Neuronal stem cell (in vitro differentiated cells): ENCODE data around the gene CBFB.

Source experiments
- DNase-seq: peaks from one replicate; pipeline ENCODE4 v3.0.0-alpha.2; 2013; ENCODE audit warnings: low spot score
- H2AFZ ChIP-seq: one replicate; pipeline ENCODE4 v1.6.1; 2013; ENCODE audit warnings: mild to moderate bottlenecking, low read length, inconsistent platforms
- H2AK5ac ChIP-seq: 2 replicates; pipeline ENCODE4 v1.6.1; 2013; ENCODE audit warnings: low read depth, mild to moderate bottlenecking, inconsistent platforms, low read length, moderate library complexity, mixed read lengths
- H2BK120ac ChIP-seq: 2 replicates; pipeline ENCODE4 v1.6.1; 2013; ENCODE audit warnings: low read depth, mild to moderate bottlenecking, inconsistent platforms, low read length, moderate library complexity, mixed read lengths
- H2BK12ac ChIP-seq: one replicate; pipeline ENCODE4 v1.6.1; 2013; ENCODE audit warnings: low read length, inconsistent platforms
- H2BK15ac ChIP-seq: 2 replicates; pipeline ENCODE4 v1.6.1; 2013; ENCODE audit warnings: mild to moderate bottlenecking, low read length, inconsistent platforms, mixed read lengths
- H2BK5ac ChIP-seq: one replicate; pipeline ENCODE4 v1.6.1; 2013; ENCODE audit warnings: inconsistent platforms, mild to moderate bottlenecking, low read length, moderate library complexity
- H3K14ac ChIP-seq: one replicate; pipeline ENCODE4 v1.6.1; 2013; ENCODE audit warnings: low read length, inconsistent platforms
- H3K18ac ChIP-seq: 2 replicates; pipeline ENCODE4 v1.6.1; 2013; ENCODE audit warnings: low read length, inconsistent platforms
- H3K23ac ChIP-seq: 2 replicates; pipeline ENCODE4 v1.6.1; 2013; ENCODE audit warnings: low read depth, mild to moderate bottlenecking, mixed read lengths, low read length, inconsistent platforms; ENCODE audit not compliant: poor library complexity
- H3K27ac ChIP-seq: replicated peaks from 3 replicates; pipeline ENCODE4 v1.5.1; 2013; ENCODE audit warnings: low read length, inconsistent platforms
- H3K27me3 ChIP-seq, 3 experiments: 2 replicates each; pipeline ENCODE4 v1.6.1; 2013; ENCODE audit warnings: low read length in 3 of 3, mild to moderate bottlenecking in 2 of 3, inconsistent platforms in 1 of 3, low read depth in 1 of 3, mixed read lengths in 1 of 3, moderate library complexity in 1 of 3; ENCODE audit not compliant: control insufficient read depth in 3 of 3, insufficient read depth in 3 of 3
- H3K36me3 ChIP-seq, 2 donors: replicated peaks in 1 of 2; 2 replicates each; pipeline ENCODE4 v1.6.1; 2013; ENCODE audit warnings: low read length in 2 of 2; ENCODE audit not compliant: control insufficient read depth in 2 of 2, insufficient read depth in 2 of 2
- H3K4ac ChIP-seq: 2 replicates; pipeline ENCODE4 v1.6.1; 2013; ENCODE audit warnings: inconsistent platforms, mild to moderate bottlenecking, low read length, moderate library complexity
- H3K4me1 ChIP-seq, 2 donors: 1 replicate in 1 of 2; 2 replicates in 1 of 2; pipeline ENCODE4 v1.6.1; 2013; ENCODE audit warnings: low read length in 2 of 2, low read depth in 1 of 2; ENCODE audit not compliant: control insufficient read depth in 2 of 2, insufficient read depth in 1 of 2
- H3K4me2 ChIP-seq: one replicate; pipeline ENCODE4 v1.6.1; 2013; ENCODE audit warnings: mild to moderate bottlenecking, low read length, inconsistent platforms; ENCODE audit not compliant: insufficient read depth, poor library complexity, severe bottlenecking
- H3K4me3 ChIP-seq, 2 donors: 2 replicates each; pipeline ENCODE4 v1.5.1; 2013; ENCODE audit warnings: low read length in 2 of 2, mild to moderate bottlenecking in 2 of 2, inconsistent platforms in 1 of 2, moderate library complexity in 1 of 2
- H3K79me1 ChIP-seq: one replicate; pipeline ENCODE4 v1.6.1; 2013; ENCODE audit warnings: low read depth, mild to moderate bottlenecking, inconsistent platforms, low read length, moderate library complexity
- H3K9ac ChIP-seq: one replicate; pipeline ENCODE4 v1.6.1; 2013; ENCODE audit warnings: mild to moderate bottlenecking, low read depth, low read length, inconsistent platforms; ENCODE audit not compliant: poor library complexity
- H3K9me3 ChIP-seq, 2 donors: replicated peaks in 1 of 2; 2 replicates each; pipeline versions ENCODE3 to v1.6.1; 2013; ENCODE audit warnings: low read length in 2 of 2, mild to moderate bottlenecking in 2 of 2, inconsistent platforms in 1 of 2, low read depth in 1 of 2, mixed read lengths in 1 of 2, moderate library complexity in 1 of 2; ENCODE audit not compliant: control insufficient read depth in 2 of 2, insufficient read depth in 1 of 2
- H4K8ac ChIP-seq: one replicate; pipeline ENCODE4 v1.6.1; 2013; ENCODE audit warnings: low read depth, mild to moderate bottlenecking, inconsistent platforms, low read length, moderate library complexity
- H4K91ac ChIP-seq: one replicate; pipeline ENCODE4 v1.6.1; 2013; ENCODE audit warnings: low read length, low read depth, mild to moderate bottlenecking, inconsistent platforms; ENCODE audit not compliant: poor library complexity
- WGBS, 2 donors: extraction: QIAGEN DNeasy Blood & Tissue Kit; methylation state at CpG; one replicate each; pipeline ENCODE4 v1.1.7; 2013; ENCODE audit warnings: missing lambda C conversion rate in 2 of 2, mixed read lengths in 1 of 2; ENCODE audit not compliant: insufficient read length in 2 of 2, insufficient replicate concordance in 1 of 2; ENCODE audit errors: extremely low coverage in 2 of 2; 5-methylcytosine and 5-hydroxymethylcytosine counted together

CBFB gene

DNA sequence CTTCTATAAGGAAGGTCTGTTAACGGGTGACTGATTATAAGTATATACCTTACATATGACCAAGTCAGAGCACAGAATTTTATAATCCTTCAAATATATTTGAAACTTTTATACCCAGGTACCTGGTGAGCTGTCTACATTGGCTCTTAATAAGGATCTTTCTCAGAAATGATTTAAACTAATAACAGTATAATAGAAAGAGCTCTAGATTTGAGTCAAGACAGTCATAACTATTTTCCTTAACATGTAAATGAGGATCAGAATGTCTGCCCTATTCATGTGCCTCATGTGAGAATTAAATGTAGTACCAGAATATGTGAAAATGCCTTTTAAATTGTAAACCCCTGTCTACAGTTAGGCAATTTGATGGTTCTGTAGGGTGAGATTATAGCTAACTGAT, 14.5 kb downstream of the CBFB start:
- Histone ChIP-seq H2BK12ac (no peak overlapping the region), H2BK15ac (no peak overlapping the region), H3K9ac (no peak overlapping the region), H3K36me3 (peaks cover 1 to 80% of the 10 kb centered on the region in 2 donors), H2BK5ac (no peak overlapping the region), H3K4me1 (no peaks in the 10 kb centered on the region), H2BK120ac (no peak overlapping the region), H3K4me2 (no peak overlapping the region), H4K91ac (no peak overlapping the region), H3K23ac (no peak overlapping the region), H3K9me3 (no peaks in the 10 kb centered on the region), H3K79me1 (peaks cover 4% of the 10 kb centered on the region), H3K27ac (no peak overlapping the region), H4K8ac (no peak overlapping the region), H2AK5ac (no peak overlapping the region), H3K4me3 (no peak overlapping the region), H3K14ac (no peak overlapping the region), H3K4ac (no peak overlapping the region), H3K27me3 (no peaks in the 10 kb centered on the region), H3K18ac (no peak overlapping the region), H2AFZ (no peak overlapping the region)
- WGBS, 2 donors, result no CpG with 5 or more reads among the region's 1 CpG
- no peak for DNase-seq

DNA sequence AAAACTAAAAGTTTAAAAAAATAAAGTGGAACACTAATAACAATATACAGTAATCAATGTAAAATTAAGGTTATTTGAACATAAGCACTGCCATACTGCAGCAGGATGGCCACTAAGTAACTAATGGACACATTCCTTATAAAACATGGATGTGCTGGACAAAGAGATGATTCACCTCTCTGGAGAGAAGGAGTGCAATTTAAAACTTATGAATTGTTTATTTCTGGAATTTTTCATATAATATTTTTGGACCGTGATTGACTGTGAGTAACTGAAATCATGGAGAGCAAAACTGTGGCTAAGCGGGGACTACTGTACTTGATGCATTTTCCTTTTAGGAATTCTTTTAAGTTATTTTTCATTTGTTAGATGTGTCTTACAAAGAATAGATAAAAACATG, 21.8 kb downstream of the CBFB start:
- Histone ChIP-seq H3K4me1 (no peaks in the 10 kb centered on the region), H4K91ac (no peak overlapping the region), H3K79me1 (peaks cover 4% of the 10 kb centered on the region), H3K18ac (no peak overlapping the region), H3K9me3 (peaks cover 0 to 4% of the 10 kb centered on the region in 2 donors), H3K27ac (no peak overlapping the region), H3K23ac (no peak overlapping the region), H3K4me2 (no peak overlapping the region), H3K4me3 (no peak overlapping the region), H2BK15ac (no peak overlapping the region), H2BK5ac (no peak overlapping the region), H2AK5ac (no peak overlapping the region), H3K9ac (no peak overlapping the region), H4K8ac (no peak overlapping the region), H3K4ac (no peak overlapping the region), H3K14ac (no peak overlapping the region), H3K27me3 (no peaks in the 10 kb centered on the region), H3K36me3 (peaks cover 0 to 67% of the 10 kb centered on the region in 2 donors), H2BK120ac (no peak overlapping the region), H2BK12ac (no peak overlapping the region), H2AFZ (no peak overlapping the region)
- DNase-seq, result no peak
- no CpG with 5 or more reads among the region's 2 CpGs for WGBS, 2 donors

DNA sequence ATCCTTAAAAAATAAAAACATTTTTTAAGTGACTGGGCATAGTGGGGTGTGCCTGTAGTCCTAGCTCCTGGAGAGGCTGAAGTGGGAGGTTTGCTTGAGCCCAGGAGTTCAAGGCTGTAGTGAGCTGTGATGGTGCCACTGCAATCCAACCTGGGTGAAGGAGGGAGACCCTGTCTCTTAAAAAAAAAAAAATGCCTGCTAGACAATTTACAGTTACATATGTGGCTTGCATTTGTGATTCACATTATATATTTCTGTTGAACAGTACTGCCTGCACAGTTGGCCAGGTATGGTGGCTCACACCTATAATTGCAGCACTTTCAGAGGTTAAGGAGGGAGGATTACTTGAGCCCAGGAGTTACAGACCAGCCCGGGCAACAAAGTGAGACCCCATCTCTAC, 23.4 kb downstream of the CBFB start:
- H2AK5ac ChIP-seq, result no peak overlapping the region
- peaks cover 0 to 65% of the 10 kb centered on the region in 2 donors for H3K36me3 ChIP-seq
- no peak for DNase-seq
- H2BK12ac ChIP-seq, result no peak overlapping the region
- no peak overlapping the region for H3K4ac ChIP-seq
- peaks cover 0 to 4% of the 10 kb centered on the region in 2 donors for H3K9me3 ChIP-seq
- no peak overlapping the region for H2BK120ac ChIP-seq
- H3K18ac ChIP-seq, result no peak overlapping the region
- H3K27me3 ChIP-seq, result no peaks in the 10 kb centered on the region
- no peak overlapping the region for H3K4me2 ChIP-seq
- no peak overlapping the region for H4K91ac ChIP-seq
- H3K14ac ChIP-seq, result no peak overlapping the region
- no peak overlapping the region for H4K8ac ChIP-seq
- no peak overlapping the region for H3K9ac ChIP-seq
- no CpG with 5 or more reads among the region's 1 CpG for WGBS, 2 donors
- H2AFZ ChIP-seq, result no peak overlapping the region
- no peak overlapping the region for H3K4me3 ChIP-seq
- peaks cover 4% of the 10 kb centered on the region for H3K79me1 ChIP-seq
- no peak overlapping the region for H3K23ac ChIP-seq
- no peak overlapping the region for H2BK15ac ChIP-seq
- H2BK5ac ChIP-seq, result no peak overlapping the region
- no peak overlapping the region for H3K27ac ChIP-seq
- H3K4me1 ChIP-seq, result no peaks in the 10 kb centered on the region

GRCh38 chr16:67053767-67054334, 24.9 kb downstream of the CBFB start:
- no CpG with 5 or more reads among the region's 4 CpGs for WGBS, 2 donors
- no peak overlapping the region for H3K27ac ChIP-seq
- no peak overlapping the region for H3K4me3 ChIP-seq
- H2BK5ac ChIP-seq, result no peak overlapping the region
- no peak overlapping the region for H2AK5ac ChIP-seq
- H3K4ac ChIP-seq, result no peak overlapping the region
- H3K9ac ChIP-seq, result no peak overlapping the region
- H3K27me3 ChIP-seq, result no peaks in the 10 kb centered on the region
- no peak for DNase-seq
- H4K8ac ChIP-seq, result no peak overlapping the region
- H3K79me1 ChIP-seq, result peaks cover 1% of the 10 kb centered on the region
- no peak overlapping the region for H4K91ac ChIP-seq
- H2AFZ ChIP-seq, result no peak overlapping the region
- H3K9me3 ChIP-seq, result peaks cover 0 to 4% of the 10 kb centered on the region in 2 donors
- peaks cover 0 to 73% of the 10 kb centered on the region in 2 donors for H3K36me3 ChIP-seq
- no peak overlapping the region for H2BK15ac ChIP-seq
- no peak overlapping the region for H3K14ac ChIP-seq
- no peak overlapping the region for H2BK120ac ChIP-seq
- H3K18ac ChIP-seq, result no peak overlapping the region
- H2BK12ac ChIP-seq, result no peak overlapping the region
- no peak overlapping the region for H3K23ac ChIP-seq
- H3K4me1 ChIP-seq, result no peaks in the 10 kb centered on the region
- H3K4me2 ChIP-seq, result no peak overlapping the region
